ENCODE data around the gene GPC3. TPM values are rescaled to one million over a fixed set of nuclear protein-coding genes. Genes with fewer than 3 reads are reported as not detected.

Gene GPC3
- total RNA-seq, 1 experiment from 2014 or later: 32.4 TPM

- H3K27ac Mint-ChIP-seq: no peak overlapping the region
- ChIA-PET CTCF (no interaction called here), POLR2A (no interaction called here)
- DNase-seq (ENCODE audit: low spot score) (no peak), ATAC-seq (no peak)
- TF ChIP-seq GRHL2 (CRISPR knock-in tag; IDR thresholded peaks at IDR 0.05; ENCODE audit: insufficient replicate concordance, severe bottlenecking) (no peak), ESRRA (CRISPR knock-in tag; IDR thresholded peaks at IDR 0.05; ENCODE audit: borderline replicate concordance) (no peak), ZSCAN18 (CRISPR knock-in tag; IDR thresholded peaks at IDR 0.05) (no peak), ATF1 (CRISPR knock-in tag; IDR thresholded peaks at IDR 0.05) (no peak), E2F4 (CRISPR knock-in tag; IDR thresholded peaks at IDR 0.05; ENCODE audit: borderline replicate concordance, low read depth) (no peak), GTF2I (CRISPR knock-in tag; conservative IDR thresholded peaks at IDR 0.05) (no peak), ZNF396 (CRISPR knock-in tag; IDR thresholded peaks at IDR 0.05; ENCODE audit: borderline replicate concordance) (no peak), FOXJ3 (CRISPR knock-in tag; IDR thresholded peaks at IDR 0.05; ENCODE audit: borderline replicate concordance) (no peak), ZNF281 (CRISPR knock-in tag; IDR thresholded peaks at IDR 0.05) (no peak), FOXP1 (CRISPR knock-in tag; IDR thresholded peaks at IDR 0.05; ENCODE audit: borderline replicate concordance) (no peak), ERG (CRISPR knock-in tag; IDR thresholded peaks at IDR 0.05) (no peak), E2F1 (CRISPR knock-in tag; IDR thresholded peaks at IDR 0.05) (no peak), NR3C1 (CRISPR knock-in tag; conservative IDR thresholded peaks at IDR 0.05; ENCODE audit: low read depth) (no peak), ZNF416 (CRISPR knock-in tag; IDR thresholded peaks at IDR 0.05) (no peak), RELA (CRISPR knock-in tag; IDR thresholded peaks at IDR 0.05; ENCODE audit: borderline replicate concordance) (no peak)
- TF ChIP-seq, protein P1, sequence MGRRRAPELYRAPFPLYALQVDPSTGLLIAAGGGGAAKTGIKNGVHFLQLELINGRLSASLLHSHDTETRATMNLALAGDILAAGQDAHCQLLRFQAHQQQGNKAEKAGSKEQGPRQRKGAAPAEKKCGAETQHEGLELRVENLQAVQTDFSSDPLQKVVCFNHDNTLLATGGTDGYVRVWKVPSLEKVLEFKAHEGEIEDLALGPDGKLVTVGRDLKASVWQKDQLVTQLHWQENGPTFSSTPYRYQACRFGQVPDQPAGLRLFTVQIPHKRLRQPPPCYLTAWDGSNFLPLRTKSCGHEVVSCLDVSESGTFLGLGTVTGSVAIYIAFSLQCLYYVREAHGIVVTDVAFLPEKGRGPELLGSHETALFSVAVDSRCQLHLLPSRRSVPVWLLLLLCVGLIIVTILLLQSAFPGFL (CRISPR knock-in tag; IDR thresholded peaks at IDR 0.05; ENCODE audit: borderline replicate concordance): no peak
- TF ChIP-seq, protein P2, sequence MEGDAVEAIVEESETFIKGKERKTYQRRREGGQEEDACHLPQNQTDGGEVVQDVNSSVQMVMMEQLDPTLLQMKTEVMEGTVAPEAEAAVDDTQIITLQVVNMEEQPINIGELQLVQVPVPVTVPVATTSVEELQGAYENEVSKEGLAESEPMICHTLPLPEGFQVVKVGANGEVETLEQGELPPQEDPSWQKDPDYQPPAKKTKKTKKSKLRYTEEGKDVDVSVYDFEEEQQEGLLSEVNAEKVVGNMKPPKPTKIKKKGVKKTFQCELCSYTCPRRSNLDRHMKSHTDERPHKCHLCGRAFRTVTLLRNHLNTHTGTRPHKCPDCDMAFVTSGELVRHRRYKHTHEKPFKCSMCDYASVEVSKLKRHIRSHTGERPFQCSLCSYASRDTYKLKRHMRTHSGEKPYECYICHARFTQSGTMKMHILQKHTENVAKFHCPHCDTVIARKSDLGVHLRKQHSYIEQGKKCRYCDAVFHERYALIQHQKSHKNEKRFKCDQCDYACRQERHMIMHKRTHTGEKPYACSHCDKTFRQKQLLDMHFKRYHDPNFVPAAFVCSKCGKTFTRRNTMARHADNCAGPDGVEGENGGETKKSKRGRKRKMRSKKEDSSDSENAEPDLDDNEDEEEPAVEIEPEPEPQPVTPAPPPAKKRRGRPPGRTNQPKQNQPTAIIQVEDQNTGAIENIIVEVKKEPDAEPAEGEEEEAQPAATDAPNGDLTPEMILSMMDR (IDR thresholded peaks at IDR 0.05): no peak
- H3K36me3 Mint-ChIP-seq: no peaks in the 10 kb centered on the region
- no peaks in the 10 kb centered on the region for H3K9me3 Mint-ChIP-seq
- no peak overlapping the region for H3K4me3 Mint-ChIP-seq
- H3K27me3 Mint-ChIP-seq (ENCODE audit: low read depth): no peaks in the 10 kb centered on the region
- H3K4me1 Mint-ChIP-seq: peaks cover 12% of the 10 kb centered on the region
Measured at GRCh38 chrX:133726642-133727041, 258.8 kb downstream of the GPC3 start.
